OCI-LY1 (cell line): ENCODE measurements around the gene COLEC12.
"Not testable (repeated sequence)": the region's sequence is repeated elsewhere in the genome, so short reads cannot be mapped to it uniquely, and the experiment has no call there.

Experiments
- H2AFZ ChIP-seq: fragments of 200-600 bp; sonication (generic), shearing (Covaris generic); 2 replicates; pipeline ENCODE4 v1.6.0; 2014; ENCODE audit warnings: antibody characterized with exemption, mild to moderate bottlenecking, low read length
- H3F3A ChIP-seq: fragments of 200-600 bp; sonication (generic), shearing (Covaris generic); 2 replicates; pipeline ENCODE4 v1.6.0; 2014; ENCODE audit warnings: mild to moderate bottlenecking, antibody characterized with exemption, low read length, moderate library complexity; ENCODE audit not compliant: insufficient read depth
- H3K27ac ChIP-seq: fragments of 200-600 bp; sonication (generic); 2 replicates; pipeline ENCODE4 v1.5.1; 2014; ENCODE audit warnings: low read length, mixed run types, mild to moderate bottlenecking, low read depth; ENCODE audit not compliant: poor library complexity, severe bottlenecking
- H3K27me3 ChIP-seq: fragments of 200-600 bp; sonication (generic); 2 replicates; pipeline ENCODE4 v1.6.0; 2014; ENCODE audit warnings: antibody characterized with exemption, mild to moderate bottlenecking, low read length, moderate library complexity; ENCODE audit not compliant: insufficient read depth
- H3K36me3 ChIP-seq: fragments of 200-600 bp; sonication (generic); 2 replicates; pipeline ENCODE4 v1.6.1; 2014; ENCODE audit warnings: mild to moderate bottlenecking, antibody characterized with exemption, low read length, moderate library complexity, mixed read lengths; ENCODE audit not compliant: insufficient read depth
- H3K4me1 ChIP-seq: fragments of 200-600 bp; sonication (generic); 2 replicates; pipeline ENCODE4 v1.5.1; 2014; ENCODE audit warnings: mild to moderate bottlenecking, low read length, moderate library complexity; ENCODE audit not compliant: insufficient read depth, severe bottlenecking
- H3K4me2 ChIP-seq: fragments of 200-600 bp; sonication (generic), shearing (Covaris generic); 2 replicates; pipeline ENCODE4 v1.6.1; 2014; ENCODE audit warnings: low read length
- H3K4me3 ChIP-seq: fragments of 200-600 bp; sonication (generic); 2 replicates; pipeline ENCODE4 v1.5.1; 2014; ENCODE audit warnings: low read length, low read depth, mild to moderate bottlenecking, mixed read lengths; ENCODE audit not compliant: poor library complexity, severe bottlenecking
- H3K79me2 ChIP-seq: fragments of 200-600 bp; shearing (Covaris generic); 2 replicates; pipeline ENCODE4 v1.6.1; 2016; ENCODE audit warnings: mixed run types, low read length, mixed read lengths; ENCODE audit not compliant: insufficient read depth
- H3K9ac ChIP-seq: fragments of 200-600 bp; sonication (generic), shearing (Covaris generic); 2 replicates; pipeline ENCODE4 v1.6.1; 2014; ENCODE audit warnings: mild to moderate bottlenecking, low read length, mixed read lengths
- H3K9me2 ChIP-seq: fragments of 200-600 bp; sonication (generic), shearing (Covaris generic); 2 replicates; pipeline ENCODE4 v1.6.1; 2014; ENCODE audit warnings: low read depth, mild to moderate bottlenecking, low read length, mixed read lengths
- H3K9me3 ChIP-seq: fragments of 200-600 bp; shearing (Covaris generic); 2 replicates; pipeline ENCODE4 v1.6.1; 2014; ENCODE audit warnings: low read length, mixed read lengths
- H4K20me1 ChIP-seq: fragments of 200-600 bp; sonication (generic), shearing (Covaris generic); 2 replicates; pipeline ENCODE4 v1.6.0; 2016; ENCODE audit warnings: mild to moderate bottlenecking, low read length; ENCODE audit not compliant: insufficient read depth
- EZH2 ChIP-seq: fragments of 200-600 bp; sonication (generic), shearing (Covaris generic); IDR thresholded peaks from 2 replicates; pipeline ENCODE4 v1.8.0; 2017; ENCODE audit warnings: borderline replicate concordance, mixed run types, mild to moderate bottlenecking, antibody characterized with exemption, low read length, moderate library complexity, mixed read lengths
- TF ChIP-seq, protein P1 (sequence below): fragments of 200-600 bp; sonication (generic), shearing (Covaris generic); IDR thresholded peaks from 2 replicates; pipeline ENCODE4 v1.5.1; 2017; ENCODE audit warnings: mild to moderate bottlenecking, antibody characterized with exemption, low read length, moderate library complexity, mixed read lengths

COLEC12 gene

GRCh38 chr18:292271-292670 lies 208.2 kb downstream of the COLEC12 start:
- H3K27ac ChIP-seq, result no peak overlapping the region
- no peak overlapping the region for H3K9ac ChIP-seq
- no peaks in the 10 kb centered on the region for H3K36me3 ChIP-seq
- no peaks in the 10 kb centered on the region for H3K9me2 ChIP-seq
- H4K20me1 ChIP-seq, result no peaks in the 10 kb centered on the region
- H3K27me3 ChIP-seq, result no peaks in the 10 kb centered on the region
- H3K79me2 ChIP-seq, result no peaks in the 10 kb centered on the region
- TF ChIP-seq, protein P1, sequence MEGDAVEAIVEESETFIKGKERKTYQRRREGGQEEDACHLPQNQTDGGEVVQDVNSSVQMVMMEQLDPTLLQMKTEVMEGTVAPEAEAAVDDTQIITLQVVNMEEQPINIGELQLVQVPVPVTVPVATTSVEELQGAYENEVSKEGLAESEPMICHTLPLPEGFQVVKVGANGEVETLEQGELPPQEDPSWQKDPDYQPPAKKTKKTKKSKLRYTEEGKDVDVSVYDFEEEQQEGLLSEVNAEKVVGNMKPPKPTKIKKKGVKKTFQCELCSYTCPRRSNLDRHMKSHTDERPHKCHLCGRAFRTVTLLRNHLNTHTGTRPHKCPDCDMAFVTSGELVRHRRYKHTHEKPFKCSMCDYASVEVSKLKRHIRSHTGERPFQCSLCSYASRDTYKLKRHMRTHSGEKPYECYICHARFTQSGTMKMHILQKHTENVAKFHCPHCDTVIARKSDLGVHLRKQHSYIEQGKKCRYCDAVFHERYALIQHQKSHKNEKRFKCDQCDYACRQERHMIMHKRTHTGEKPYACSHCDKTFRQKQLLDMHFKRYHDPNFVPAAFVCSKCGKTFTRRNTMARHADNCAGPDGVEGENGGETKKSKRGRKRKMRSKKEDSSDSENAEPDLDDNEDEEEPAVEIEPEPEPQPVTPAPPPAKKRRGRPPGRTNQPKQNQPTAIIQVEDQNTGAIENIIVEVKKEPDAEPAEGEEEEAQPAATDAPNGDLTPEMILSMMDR, result no peak
- TF ChIP-seq EZH2, result no peak
- no peaks in the 10 kb centered on the region for H3K9me3 ChIP-seq
- H2AFZ ChIP-seq, result no peak overlapping the region
- H3K4me3 ChIP-seq, result no peak overlapping the region
- no peaks in the 10 kb centered on the region for H3K4me1 ChIP-seq
- no peak overlapping the region for H3K4me2 ChIP-seq
- no peaks in the 10 kb centered on the region for H3F3A ChIP-seq

DNA sequence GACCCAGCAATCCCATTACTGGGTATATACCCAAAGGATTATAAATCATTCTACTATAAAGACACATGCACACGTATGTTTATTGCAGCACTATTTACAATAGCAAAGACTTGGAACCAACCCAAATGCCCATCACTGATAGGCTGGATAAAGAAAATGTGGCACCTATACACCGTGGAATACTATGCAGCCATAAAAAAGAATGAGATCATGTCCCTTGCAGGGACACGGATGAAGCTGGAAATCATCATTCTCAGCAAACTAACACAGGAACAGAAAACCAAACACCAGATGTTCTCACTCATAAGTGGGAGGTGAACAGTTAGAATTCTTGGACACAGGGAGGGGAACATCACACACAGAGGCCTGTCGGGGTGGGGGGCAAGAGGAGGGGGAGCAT lies 210.5 kb downstream of the COLEC12 start:
- H3K27ac ChIP-seq, H2AFZ ChIP-seq, H3K27me3 ChIP-seq, H3F3A ChIP-seq, H3K4me3 ChIP-seq, H3K9me2 ChIP-seq, H3K79me2 ChIP-seq, H3K9me3 ChIP-seq, H4K20me1 ChIP-seq, H3K9ac ChIP-seq, H3K36me3 ChIP-seq, H3K4me1 ChIP-seq, H3K4me2 ChIP-seq: not testable (repeated sequence)

- H4K20me1 ChIP-seq, result no peaks in the 10 kb centered on the region
- no peaks in the 10 kb centered on the region for H3K9me2 ChIP-seq
- H3K36me3 ChIP-seq, result no peaks in the 10 kb centered on the region
- no peaks in the 10 kb centered on the region for H3K27me3 ChIP-seq
- no peaks in the 10 kb centered on the region for H3K9me3 ChIP-seq
- no peak for TF ChIP-seq EZH2
- TF ChIP-seq, protein P1, result no peak
- no peaks in the 10 kb centered on the region for H3F3A ChIP-seq
- H3K4me3 ChIP-seq, result no peak overlapping the region
- no peak overlapping the region for H3K9ac ChIP-seq
- H3K27ac ChIP-seq, result no peak overlapping the region
- H3K4me2 ChIP-seq, result no peak overlapping the region
- H3K79me2 ChIP-seq, result no peaks in the 10 kb centered on the region
- no peak overlapping the region for H2AFZ ChIP-seq
- no peaks in the 10 kb centered on the region for H3K4me1 ChIP-seq
Measured at GRCh38 chr18:289026-289425, 211.5 kb downstream of the COLEC12 start.

- Histone ChIP-seq H3K9me3 (no peaks in the 10 kb centered on the region), H3F3A (no peaks in the 10 kb centered on the region), H3K36me3 (no peaks in the 10 kb centered on the region), H3K4me1 (no peaks in the 10 kb centered on the region), H3K4me3 (no peak overlapping the region), H3K27ac (no peak overlapping the region), H3K9ac (no peak overlapping the region), H3K9me2 (no peaks in the 10 kb centered on the region), H3K79me2 (no peaks in the 10 kb centered on the region), H3K27me3 (no peaks in the 10 kb centered on the region), H2AFZ (no peak overlapping the region), H4K20me1 (no peaks in the 10 kb centered on the region), H3K4me2 (no peak overlapping the region)
- no peak for TF ChIP-seq EZH2
- TF ChIP-seq, protein P1, result no peak
Measured at GRCh38 chr18:286515-287310, 213.8 kb downstream of the COLEC12 start.
